Measurements from ENCODE around the gene CDC20B.
"Not testable (repeated sequence)": the region's sequence is repeated elsewhere in the genome, so short reads cannot be mapped to it uniquely, and the experiment has no call there.

DNA sequence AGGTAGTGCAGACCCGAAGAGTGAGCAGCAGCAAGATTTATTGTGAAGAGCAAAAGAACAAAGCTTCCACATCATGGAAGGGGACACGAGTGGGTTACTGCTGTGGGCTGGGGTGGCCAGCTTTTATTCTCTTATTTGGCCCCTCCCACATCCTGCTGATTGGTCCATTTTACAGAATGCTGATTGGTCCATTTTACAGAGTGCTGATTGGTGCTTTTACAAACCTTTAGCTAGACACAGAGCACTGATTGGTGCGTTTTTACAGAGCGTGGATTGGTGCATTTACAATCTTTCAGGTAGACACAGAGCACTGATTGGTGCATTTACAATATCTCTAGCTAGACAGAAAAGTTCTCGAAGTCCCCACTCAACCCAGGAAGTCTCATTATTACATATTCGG is 82.0 kb downstream of the CDC20B start:
- TF ChIP-seq, protein P1, sequence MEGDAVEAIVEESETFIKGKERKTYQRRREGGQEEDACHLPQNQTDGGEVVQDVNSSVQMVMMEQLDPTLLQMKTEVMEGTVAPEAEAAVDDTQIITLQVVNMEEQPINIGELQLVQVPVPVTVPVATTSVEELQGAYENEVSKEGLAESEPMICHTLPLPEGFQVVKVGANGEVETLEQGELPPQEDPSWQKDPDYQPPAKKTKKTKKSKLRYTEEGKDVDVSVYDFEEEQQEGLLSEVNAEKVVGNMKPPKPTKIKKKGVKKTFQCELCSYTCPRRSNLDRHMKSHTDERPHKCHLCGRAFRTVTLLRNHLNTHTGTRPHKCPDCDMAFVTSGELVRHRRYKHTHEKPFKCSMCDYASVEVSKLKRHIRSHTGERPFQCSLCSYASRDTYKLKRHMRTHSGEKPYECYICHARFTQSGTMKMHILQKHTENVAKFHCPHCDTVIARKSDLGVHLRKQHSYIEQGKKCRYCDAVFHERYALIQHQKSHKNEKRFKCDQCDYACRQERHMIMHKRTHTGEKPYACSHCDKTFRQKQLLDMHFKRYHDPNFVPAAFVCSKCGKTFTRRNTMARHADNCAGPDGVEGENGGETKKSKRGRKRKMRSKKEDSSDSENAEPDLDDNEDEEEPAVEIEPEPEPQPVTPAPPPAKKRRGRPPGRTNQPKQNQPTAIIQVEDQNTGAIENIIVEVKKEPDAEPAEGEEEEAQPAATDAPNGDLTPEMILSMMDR (IDR thresholded peaks at IDR 0.05) = not testable (repeated sequence)
- TF ChIP-seq POLR2AphosphoS5 (IDR thresholded peaks at IDR 0.05) = not testable (repeated sequence)

Data from sigmoid colon (tissue), 4 donors.